ENCODE measurements around the gene DROSHA. TPM values are rescaled to one million over a fixed set of nuclear protein-coding genes. Genes with fewer than 3 reads are reported as not detected.
"Not testable (repeated sequence)": the region's sequence is repeated elsewhere in the genome, so short reads cannot be mapped to it uniquely, and the experiment has no call there.

Gene DROSHA
- total and polyA plus RNA-seq, 9 donors, result 42.5 to 50.2 (median 45.4) TPM

DNA sequence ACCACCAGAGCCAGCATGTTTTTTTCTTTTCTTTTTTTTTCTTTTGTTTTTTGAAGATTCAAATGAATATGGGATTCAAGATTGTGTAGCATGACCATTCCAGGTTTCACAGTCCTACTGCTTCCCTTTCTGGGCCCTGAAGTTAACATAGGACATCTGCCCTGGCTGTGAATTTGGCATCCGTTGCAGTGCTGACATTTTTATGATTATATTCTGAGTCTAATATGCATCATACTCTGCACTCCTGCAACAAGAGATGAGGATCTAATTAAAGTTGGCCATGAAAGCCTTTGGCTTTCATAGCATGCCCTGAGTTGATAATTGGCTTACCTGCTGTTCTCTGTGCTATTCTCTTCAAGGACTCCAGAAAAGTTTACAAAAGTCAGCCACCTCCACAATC lies 30.1 kb upstream of the DROSHA start:
- DNase-seq, result peak; percentile 61
- H3K36me3 ChIP-seq (ENCODE audit: control insufficient read depth, insufficient read depth, low read length), result no peaks in the 10 kb centered on the region
- H3K27me3 ChIP-seq (ENCODE audit: control insufficient read depth, insufficient read depth, low read length), result no peaks in the 10 kb centered on the region
- H3K4me1 ChIP-seq (ENCODE audit: control insufficient read depth, insufficient read depth, low read length), result no peaks in the 10 kb centered on the region
- H3K27ac ChIP-seq (ENCODE audit: low read length), result no peak overlapping the region
- no peak overlapping the region for H3K4me3 ChIP-seq (ENCODE audit: low read length)
- WGBS (ENCODE audit: insufficient coverage), result no CpG with 5 or more reads among the region's 1 CpG
- H3K9me3 ChIP-seq (replicated peaks; ENCODE audit: control insufficient read depth, low read depth, low read length), result peaks cover 7% of the 10 kb centered on the region

GRCh38 chr5:31559942-31560341 lies 28.0 kb upstream of the DROSHA start:
- H3K4me3 ChIP-seq (ENCODE audit: low read length), result no peak overlapping the region
- WGBS (ENCODE audit: insufficient coverage), result no CpG with 5 or more reads among the region's 3 CpGs
- no peak for DNase-seq
- no peaks in the 10 kb centered on the region for H3K27me3 ChIP-seq (ENCODE audit: control insufficient read depth, insufficient read depth, low read length)
- H3K36me3 ChIP-seq (ENCODE audit: control insufficient read depth, insufficient read depth, low read length), result peaks cover 3% of the 10 kb centered on the region
- H3K4me1 ChIP-seq (ENCODE audit: control insufficient read depth, insufficient read depth, low read length), result no peaks in the 10 kb centered on the region
- no peak overlapping the region for H3K27ac ChIP-seq (ENCODE audit: low read length)
- no peaks in the 10 kb centered on the region for H3K9me3 ChIP-seq (replicated peaks; ENCODE audit: control insufficient read depth, low read depth, low read length)

DNA sequence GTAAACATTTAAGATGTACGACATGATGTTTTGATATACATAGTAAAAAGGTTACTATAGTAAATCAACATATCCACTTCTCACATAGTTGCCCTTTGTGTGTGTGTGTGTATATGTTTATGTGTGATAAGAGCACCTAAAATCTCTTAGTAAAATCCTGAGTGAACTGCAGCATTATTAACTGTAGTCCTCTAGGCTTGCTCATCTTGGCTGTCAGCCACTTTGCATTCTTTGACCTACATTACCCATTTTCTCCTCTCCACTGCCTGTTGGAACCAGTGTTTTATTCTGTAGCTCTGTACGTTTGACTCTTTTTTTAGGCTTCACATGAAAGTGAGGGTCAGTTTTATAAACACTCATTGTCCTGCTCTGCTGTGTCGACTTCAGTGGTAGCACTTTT lies 24.6 kb upstream of the DROSHA start:
- Histone ChIP-seq H3K36me3 (ENCODE audit: control insufficient read depth, insufficient read depth, low read length) (peaks cover 10% of the 10 kb centered on the region), H3K4me1 (ENCODE audit: control insufficient read depth, insufficient read depth, low read length) (no peaks in the 10 kb centered on the region)
- 83% methylated on average over 2 of the region's 3 CpGs for WGBS (ENCODE audit: insufficient coverage)

GRCh38 chr5:31554552-31554951 lies 22.7 kb upstream of the DROSHA start:
- DNase-seq, result no peak
- Histone ChIP-seq H3K36me3 (ENCODE audit: control insufficient read depth, insufficient read depth, low read length) (peaks cover 14% of the 10 kb centered on the region), H3K27me3 (ENCODE audit: control insufficient read depth, insufficient read depth, low read length) (no peaks in the 10 kb centered on the region), H3K9me3 (replicated peaks; ENCODE audit: control insufficient read depth, low read depth, low read length) (no peaks in the 10 kb centered on the region), H3K4me1 (ENCODE audit: control insufficient read depth, insufficient read depth, low read length) (no peaks in the 10 kb centered on the region), H3K27ac (ENCODE audit: low read length) (no peak overlapping the region), H3K4me3 (ENCODE audit: low read length) (no peak overlapping the region)
- no CpG with 5 or more reads among the region's 1 CpG for WGBS (ENCODE audit: insufficient coverage)

More for the DNA sequence above, 24.6 kb upstream of the DROSHA start:
- Histone ChIP-seq H3K9me3 (replicated peaks; ENCODE audit: control insufficient read depth, low read depth, low read length) (no peaks in the 10 kb centered on the region), H3K4me3 (ENCODE audit: low read length) (no peak overlapping the region), H3K27ac (ENCODE audit: low read length) (no peak overlapping the region), H3K27me3 (ENCODE audit: control insufficient read depth, insufficient read depth, low read length) (no peaks in the 10 kb centered on the region)
- peak; percentile 17 for DNase-seq

- peaks cover 15% of the 10 kb centered on the region for H3K36me3 ChIP-seq (ENCODE audit: control insufficient read depth, insufficient read depth, low read length)
- no peaks in the 10 kb centered on the region for H3K27me3 ChIP-seq (ENCODE audit: control insufficient read depth, insufficient read depth, low read length)
- DNase-seq, result no peak
- H3K4me3 ChIP-seq (ENCODE audit: low read length), result no peak overlapping the region
- no peak overlapping the region for H3K27ac ChIP-seq (ENCODE audit: low read length)
- no peaks in the 10 kb centered on the region for H3K4me1 ChIP-seq (ENCODE audit: control insufficient read depth, insufficient read depth, low read length)
- H3K9me3 ChIP-seq (replicated peaks; ENCODE audit: control insufficient read depth, low read depth, low read length), result no peaks in the 10 kb centered on the region
Observed at GRCh38 chr5:31553863-31554262, 22.0 kb upstream of the DROSHA start.

DNA sequence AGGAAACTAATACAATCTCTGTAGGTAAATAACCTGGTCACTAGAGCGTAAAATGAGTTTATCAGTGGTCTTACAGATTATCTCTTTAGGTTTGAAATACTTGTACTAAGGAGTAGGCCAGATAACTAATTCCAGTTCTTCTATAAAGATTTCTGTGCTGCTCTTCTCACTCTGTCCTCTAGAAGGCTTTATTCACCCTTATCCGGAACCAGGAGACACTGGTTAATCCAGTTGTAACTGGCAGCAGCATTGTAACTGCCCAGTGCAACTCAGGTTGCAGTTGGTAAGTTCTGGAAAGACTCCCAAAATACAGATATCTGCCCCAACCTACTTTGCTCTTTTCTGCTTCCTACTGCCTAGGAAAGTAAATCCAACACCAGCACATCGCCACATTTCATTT lies 20.0 kb upstream of the DROSHA start:
- Histone ChIP-seq H3K27me3 (ENCODE audit: control insufficient read depth, insufficient read depth, low read length) (no peaks in the 10 kb centered on the region), H3K36me3 (ENCODE audit: control insufficient read depth, insufficient read depth, low read length) (peaks cover 29% of the 10 kb centered on the region), H3K27ac (ENCODE audit: low read length) (no peak overlapping the region), H3K4me1 (ENCODE audit: control insufficient read depth, insufficient read depth, low read length) (no peaks in the 10 kb centered on the region), H3K4me3 (ENCODE audit: low read length) (no peak overlapping the region), H3K9me3 (replicated peaks; ENCODE audit: control insufficient read depth, low read depth, low read length) (no peaks in the 10 kb centered on the region)
- WGBS (ENCODE audit: insufficient coverage), result 100% methylated on average over 1 of the region's 3 CpGs
- DNase-seq, result no peak

DNA sequence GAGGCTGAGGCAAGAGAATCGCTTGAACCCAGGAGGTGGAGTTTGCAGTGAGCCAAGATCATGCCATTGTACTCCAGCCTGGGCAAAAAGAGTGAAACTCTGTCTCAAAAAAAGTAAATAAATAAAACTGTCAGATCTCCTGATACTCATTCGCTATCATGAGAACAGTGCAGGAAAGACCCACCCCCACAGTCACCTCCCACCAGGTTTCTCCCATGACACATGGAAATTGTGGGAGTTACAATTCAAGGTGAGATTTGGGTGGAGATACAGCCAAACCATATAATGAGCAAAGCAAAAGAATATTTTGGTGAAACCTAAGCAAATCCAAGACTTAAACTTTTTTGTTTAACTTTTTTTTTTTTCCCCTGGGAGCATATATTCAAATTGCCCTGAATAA lies 17.2 kb upstream of the DROSHA start:
- H3K4me3 ChIP-seq (ENCODE audit: low read length); H3K9me3 ChIP-seq (replicated peaks; ENCODE audit: control insufficient read depth, low read depth, low read length); DNase-seq; H3K27me3 ChIP-seq (ENCODE audit: control insufficient read depth, insufficient read depth, low read length); H3K27ac ChIP-seq (ENCODE audit: low read length); H3K4me1 ChIP-seq (ENCODE audit: control insufficient read depth, insufficient read depth, low read length): not testable (repeated sequence)
- WGBS (ENCODE audit: insufficient coverage), result no CpG with 5 or more reads among the region's 2 CpGs
- H3K36me3 ChIP-seq (ENCODE audit: control insufficient read depth, insufficient read depth, low read length), result peaks cover 34% of the 10 kb centered on the region

- peaks cover 7% of the 10 kb centered on the region for H3K4me1 ChIP-seq (ENCODE audit: control insufficient read depth, insufficient read depth, low read length)
- no peak overlapping the region for H3K27ac ChIP-seq (ENCODE audit: low read length)
- no peak for DNase-seq
- no peaks in the 10 kb centered on the region for H3K9me3 ChIP-seq (replicated peaks; ENCODE audit: control insufficient read depth, low read depth, low read length)
- H3K4me3 ChIP-seq (ENCODE audit: low read length), result no peak overlapping the region
- no peaks in the 10 kb centered on the region for H3K27me3 ChIP-seq (ENCODE audit: control insufficient read depth, insufficient read depth, low read length)
- H3K36me3 ChIP-seq (ENCODE audit: control insufficient read depth, insufficient read depth, low read length), result peaks cover 43% of the 10 kb centered on the region
- 83% methylated on average over 1 of the region's 4 CpGs for WGBS (ENCODE audit: insufficient coverage)
Observed at GRCh38 chr5:31537851-31538250, 6.0 kb upstream of the DROSHA start.

DNA sequence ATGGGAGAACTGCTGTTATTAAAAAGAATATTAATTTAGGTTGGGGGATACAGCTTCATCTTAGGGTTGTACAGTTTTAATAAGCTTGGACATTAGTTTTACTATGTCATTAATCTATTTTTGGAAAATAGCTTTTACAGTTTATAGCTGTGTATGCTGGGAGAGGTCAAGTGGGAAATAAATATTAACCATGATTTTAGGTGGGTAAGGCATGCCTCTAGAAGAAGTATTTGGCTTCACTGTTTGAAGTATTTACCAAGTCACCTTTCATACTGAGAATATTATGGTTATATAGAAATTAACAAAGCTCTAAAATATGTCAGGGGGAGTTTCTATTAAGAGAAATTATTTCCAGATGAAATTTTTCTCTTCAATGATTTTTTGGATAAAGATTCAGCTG lies 5.5 kb upstream of the DROSHA start:
- no peak for DNase-seq
- peaks cover 42% of the 10 kb centered on the region for H3K36me3 ChIP-seq (ENCODE audit: control insufficient read depth, insufficient read depth, low read length)
- no peak overlapping the region for H3K27ac ChIP-seq (ENCODE audit: low read length)

DNA sequence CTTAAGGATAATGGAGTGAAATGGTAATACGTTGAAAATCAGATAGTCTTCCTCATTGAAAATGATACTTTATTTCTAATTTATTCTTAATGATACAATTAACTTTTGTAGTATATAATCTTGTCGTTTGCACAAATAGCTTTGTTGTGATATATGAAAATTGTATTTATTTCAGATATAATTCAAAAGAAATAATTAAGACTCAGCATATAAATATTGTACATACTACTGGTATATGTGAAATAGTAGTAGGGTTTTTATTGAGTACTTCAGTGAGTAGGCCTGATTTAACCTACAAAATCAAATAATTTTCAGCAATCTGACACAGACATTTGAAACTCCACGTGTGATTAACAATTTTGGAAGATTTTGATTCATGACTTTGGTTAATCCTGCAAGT lies 5.0 kb upstream of the DROSHA start:
- no peaks in the 10 kb centered on the region for H3K27me3 ChIP-seq (ENCODE audit: control insufficient read depth, insufficient read depth, low read length)
- WGBS (ENCODE audit: insufficient coverage), result 100% methylated on average over 1 of the region's 3 CpGs
- no peak overlapping the region for H3K27ac ChIP-seq (ENCODE audit: low read length)
- peaks cover 38% of the 10 kb centered on the region for H3K36me3 ChIP-seq (ENCODE audit: control insufficient read depth, insufficient read depth, low read length)
- H3K9me3 ChIP-seq (replicated peaks; ENCODE audit: control insufficient read depth, low read depth, low read length), result no peaks in the 10 kb centered on the region
- H3K4me1 ChIP-seq (ENCODE audit: control insufficient read depth, insufficient read depth, low read length), result peaks cover 7% of the 10 kb centered on the region
- no peak for DNase-seq
- H3K4me3 ChIP-seq (ENCODE audit: low read length), result no peak overlapping the region

More for the DNA sequence above, 5.5 kb upstream of the DROSHA start:
- Histone ChIP-seq H3K9me3 (replicated peaks; ENCODE audit: control insufficient read depth, low read depth, low read length) (no peaks in the 10 kb centered on the region), H3K4me1 (ENCODE audit: control insufficient read depth, insufficient read depth, low read length) (peaks cover 7% of the 10 kb centered on the region), H3K4me3 (ENCODE audit: low read length) (no peak overlapping the region), H3K27me3 (ENCODE audit: control insufficient read depth, insufficient read depth, low read length) (no peaks in the 10 kb centered on the region)

GRCh38 chr5:31534527-31535046 lies 2.7 kb upstream of the DROSHA start:
- Histone ChIP-seq H3K27me3 (ENCODE audit: control insufficient read depth, insufficient read depth, low read length) (no peaks in the 10 kb centered on the region), H3K4me3 (ENCODE audit: low read length) (no peak overlapping the region), H3K36me3 (ENCODE audit: control insufficient read depth, insufficient read depth, low read length) (peaks cover 32% of the 10 kb centered on the region), H3K27ac (ENCODE audit: low read length) (no peak overlapping the region), H3K9me3 (replicated peaks; ENCODE audit: control insufficient read depth, low read depth, low read length) (no peaks in the 10 kb centered on the region), H3K4me1 (ENCODE audit: control insufficient read depth, insufficient read depth, low read length) (peaks cover 16% of the 10 kb centered on the region)
- WGBS (ENCODE audit: insufficient coverage), result no CpG with 5 or more reads among the region's 1 CpG
- DNase-seq, result no peak

All from muscle of leg (tissue), 11 donors.